K562 (cell line): ENCODE results near the gene GCC1. TPM values are rescaled to one million over a fixed set of nuclear protein-coding genes. Genes with fewer than 3 reads are reported as not detected.

ENCODE experiments used
- ATAC-seq: fragments of 200-7000 bp; cut with Tn5 transposase; 3 replicates; pipeline ENCODE4 v1.9.1; 2020; ENCODE audit warnings: moderate library complexity
- BruUV-seq: library from RNA; stranded (reverse); fragments of 400-500 nt; replicated peaks from 2 replicates; lab custom pipeline; 2021; lab: Mats Ljungman, UMichigan
- CTCF ChIA-PET: fragments of 300-600 bp; formaldehyde crosslinking; extraction: SDS; loops from one replicate; lab custom pipeline; 2021; ENCODE audit warnings: low intra/inter-chr PET ratio; lab: Yijun Ruan, JAX
- POLR2A ChIA-PET: fragments of 300-600, 350-650 bp; sonication (Branson Sonifier 250); formaldehyde crosslinking; extraction: SDS; loops from one replicate; lab custom pipeline; 2021; ENCODE audit warnings: antibody characterized with exemption, inconsistent platforms; lab: Yijun Ruan, JAX
- DNase-seq, 4 experiments: peaks; one replicate each; pipeline versions ENCODE4 v3.0.0 to v3.0.0-alpha.2; 2011 to 2018; ENCODE audit warnings: low spot score in 3 of 4, mixed read lengths in 3 of 4; ENCODE audit errors: extremely low read depth in 1 of 4
- FAIRE-seq: peaks from 2 replicates; lab custom pipeline; 2011; peaks lifted over from hg19 to GRCh38; lab: Jason Lieb, UNC
- H2AFZ ChIP-seq: 2 replicates; pipeline ENCODE4 v1.6.0; 2011; ENCODE audit warnings: low read depth, low read length, control low read depth, inconsistent platforms
- H3K27ac ChIP-seq: fragments of 200-600 bp; 3 replicates; pipeline ENCODE4 v1.8.0; 2011; ENCODE audit warnings: low read depth, mild to moderate bottlenecking, control low read depth, inconsistent platforms, low read length, moderate library complexity, mixed read lengths; ENCODE audit errors: extremely low read depth
- H3K27me3 ChIP-seq, 2 experiments: fragments of 300-600 bp in 1 of 2; 2 replicates in 1 of 2; 3 replicates in 1 of 2; pipeline versions ENCODE4 v1.6.0 to v1.8.0; 2011; ENCODE audit warnings: inconsistent platforms in 2 of 2, low read length in 2 of 2, mild to moderate bottlenecking in 1 of 2, mixed read lengths in 1 of 2, moderate library complexity in 1 of 2; ENCODE audit not compliant: control insufficient read depth in 2 of 2, insufficient read depth in 2 of 2
- H3K36me3 ChIP-seq: fragments of 300-600 bp; 3 replicates; pipeline ENCODE4 v1.8.0; 2011; ENCODE audit warnings: mild to moderate bottlenecking, low read length, inconsistent platforms; ENCODE audit not compliant: control insufficient read depth, insufficient read depth
- H3K4me1 ChIP-seq, 2 experiments: fragments of 200-600 bp in 1 of 2; replicated peaks in 1 of 2; 2 replicates in 1 of 2; 3 replicates in 1 of 2; pipeline versions ENCODE4 v1.5.1 to v1.8.0; 2011; ENCODE audit warnings: inconsistent platforms in 2 of 2, low read length in 2 of 2, mild to moderate bottlenecking in 1 of 2, mixed read lengths in 1 of 2, moderate library complexity in 1 of 2; ENCODE audit not compliant: control insufficient read depth in 2 of 2, insufficient read depth in 2 of 2
- H3K4me2 ChIP-seq: 2 replicates; pipeline ENCODE4 v1.6.1; 2011; ENCODE audit warnings: low read length, control low read depth, inconsistent platforms, mixed read lengths; ENCODE audit not compliant: insufficient read depth
- H3K4me3 ChIP-seq: fragments of 200-600 bp; sonication (generic), shearing (Covaris generic); 2 replicates; pipeline ENCODE4 v1.5.1; 2016; ENCODE audit warnings: control low read depth, inconsistent platforms
- H3K79me2 ChIP-seq: fragments of 200-600 bp; 3 replicates; pipeline ENCODE4 v1.8.0; 2011; ENCODE audit warnings: low read length, inconsistent platforms; ENCODE audit not compliant: control insufficient read depth, insufficient read depth
- H3K9ac ChIP-seq, 2 experiments: 2 replicates each; pipeline versions ENCODE4 v1.6.0 to v1.6.1; 2011; ENCODE audit warnings: low read depth in 2 of 2, low read length in 2 of 2, control low read depth in 1 of 2, inconsistent platforms in 1 of 2, mild to moderate bottlenecking in 1 of 2, mixed read lengths in 1 of 2; ENCODE audit not compliant: insufficient read depth in 1 of 2
- H3K9me1 ChIP-seq: one replicate; pipeline ENCODE4 v1.6.0; 2011; ENCODE audit warnings: inconsistent platforms, mild to moderate bottlenecking, low read length, moderate library complexity; ENCODE audit not compliant: control insufficient read depth, insufficient read depth
- H3K9me3 ChIP-seq: replicated peaks from 2 replicates; pipeline ENCODE4 v1.5.1; 2011; ENCODE audit warnings: low read depth, low read length, inconsistent platforms; ENCODE audit not compliant: control insufficient read depth, insufficient read depth
- H4K20me1 ChIP-seq: replicated peaks from 2 replicates; pipeline ENCODE4 v1.6.1; 2011; ENCODE audit warnings: low read length, inconsistent platforms, mixed read lengths; ENCODE audit not compliant: control insufficient read depth, insufficient read depth
- ARID2 ChIP-seq: fragments of 450-650 bp; IDR thresholded peaks from 2 replicates; pipeline ENCODE4 v1.6.1; 2017; ENCODE audit warnings: antibody characterized with exemption, mild to moderate bottlenecking
- ATF7 ChIP-seq: fragments of 450-650 bp; IDR thresholded peaks from 2 replicates; pipeline ENCODE4 v1.7.1; 2014; ENCODE audit warnings: mild to moderate bottlenecking, moderate library complexity
- BCOR ChIP-seq: fragments of 450-650 bp; IDR thresholded peaks from 2 replicates; pipeline ENCODE4 v1.6.1; 2016
- HLTF ChIP-seq: fragments of 450-650 bp; IDR thresholded peaks from 2 replicates; pipeline ENCODE4 v1.6.1; 2016
- KLF13 ChIP-seq: fragments of 450-650 bp; IDR thresholded peaks from 2 replicates; pipeline ENCODE4 v1.6.1; 2016; ENCODE audit warnings: missing genetic modification characterization, low read depth, mild to moderate bottlenecking, missing compliant biosample characterization, moderate library complexity, borderline replicate concordance
- MIER1 ChIP-seq: fragments of 450-650 bp; IDR thresholded peaks from 2 replicates; pipeline ENCODE4 v1.6.1; 2016; ENCODE audit warnings: antibody characterized with exemption, mild to moderate bottlenecking, low read depth
- NFIX ChIP-seq: fragments of 250-450 bp; sonication (Bioruptor Pico); IDR thresholded peaks from 2 replicates; pipeline ENCODE4 v1.4.0; 2020; ENCODE audit warnings: low read depth, mild to moderate bottlenecking, moderate library complexity
- RNF219 ChIP-seq: fragments of 250-450 bp; sonication (Bioruptor Pico); IDR thresholded peaks from 2 replicates; pipeline ENCODE4 v1.5.0; 2022; ENCODE audit warnings: mild to moderate bottlenecking
- STAT5A ChIP-seq: IDR thresholded peaks from 2 replicates; pipeline ENCODE4 v1.6.1; 2012; ENCODE audit warnings: low read length, inconsistent platforms, borderline replicate concordance
- XRCC4 ChIP-seq: IDR thresholded peaks from one replicate; pipeline ENCODE4 v1.6.1; 2011; ENCODE audit not compliant: insufficient read depth, insufficient read length; ENCODE audit errors: extremely low read depth
- ZFP1 ChIP-seq: fragments of 450-650 bp; formaldehyde crosslinking; IDR thresholded peaks from 2 replicates; pipeline ENCODE4 v1.4.0; 2020; ENCODE audit warnings: mild to moderate bottlenecking, mixed read lengths
- ZNF140 ChIP-seq: fragments of 250-450 bp; sonication (Bioruptor Pico); IDR thresholded peaks from 2 replicates; pipeline ENCODE4 v1.8.0; 2021; ENCODE audit warnings: moderate library complexity, mild to moderate bottlenecking, inconsistent platforms
- ZNF3 ChIP-seq: fragments of 250-450 bp; sonication (Bioruptor Pico); IDR thresholded peaks from 2 replicates; pipeline ENCODE4 v1.5.0; 2021; ENCODE audit warnings: mild to moderate bottlenecking, moderate library complexity
- ZNF395 ChIP-seq: fragments of 200-800 bp; sonication (Bioruptor generic); IDR thresholded peaks from 2 replicates; pipeline ENCODE4 v1.6.1; 2017; ENCODE audit warnings: missing genetic modification characterization, missing compliant biosample characterization
- ZNF766 ChIP-seq: fragments of 200-800 bp; sonication (Bioruptor generic); conservative IDR thresholded peaks from 2 replicates; pipeline ENCODE4 v1.6.1; 2016; ENCODE audit warnings: missing genetic modification characterization, missing compliant biosample characterization
- WGBS: fragments of 100-300 bp; shearing (Covaris generic); methylation state at CpG from one replicate; pipeline ENCODE4 v1.1.6; 2016; ENCODE audit warnings: low coverage, mixed read lengths; ENCODE audit not compliant: insufficient coverage; ENCODE audit errors: missing lambda C conversion rate; 5-methylcytosine and 5-hydroxymethylcytosine counted together
- in situ Hi-C: fragments of 300-500 bp; cut with MboI; formaldehyde crosslinking; loops from 4 replicates; pipeline ENCODE4 v1.15.0; 2018; ENCODE audit warnings: inconsistent platforms, mixed read lengths
- intact Hi-C: fragments of 100-400 bp; cut with micrococcal nuclease; formaldehyde crosslinking; loops from 2 replicates; pipeline ENCODE4 v1.14.2; 2022
- polyA plus RNA-seq, 8 experiments: library from polyadenylated mRNA; depleted of rRNA in 4 of 8; stranded (reverse) in 5 of 8; unstranded in 3 of 8; fragments of >200 nt; fragmentation: Nextera tagmentation in 2 of 8; fragmentation: Illumina TruSeq in 1 of 8; extraction: Ambion mirVana in 2 of 8; extraction: Trizol in 1 of 8; gene quantifications; 2 replicates each; pipeline versions ENCODE4 v1.2.1 to v1.2.3, GENCODE V29; 2011 to 2014; ENCODE audit warnings: inconsistent platforms in 1 of 8, missing spikeins in 1 of 8
- total RNA-seq, 7 experiments: library from RNA; depleted of rRNA in 6 of 7; stranded (reverse); fragments of >200 nt in 6 of 7; fragmentation: Illumina TruSeq in 2 of 7; extraction: Trizol in 2 of 7; gene quantifications; 2 replicates each; pipeline versions ENCODE4 v1.2.1 to v1.2.3, GENCODE V29; 2011 to 2021; ENCODE audit warnings: low replicate concordance in 1 of 7
- TF ChIP-seq, protein P1 (sequence below): fragments of 450-650 bp; IDR thresholded peaks from 2 replicates; pipeline ENCODE4 v1.6.1; 2016; ENCODE audit warnings: antibody characterized with exemption
- TF ChIP-seq, protein P2 (sequence below): fragments of 450-650 bp; IDR thresholded peaks from 2 replicates; pipeline ENCODE4 v1.6.1; 2016

GCC1 gene
- total and polyA plus RNA-seq, 9 of the 15 experiments (the other 6 are each of a cell fraction or from before 2014, with no cell fraction given): 1.9 to 19.8 (median 10.9) TPM

DNA sequence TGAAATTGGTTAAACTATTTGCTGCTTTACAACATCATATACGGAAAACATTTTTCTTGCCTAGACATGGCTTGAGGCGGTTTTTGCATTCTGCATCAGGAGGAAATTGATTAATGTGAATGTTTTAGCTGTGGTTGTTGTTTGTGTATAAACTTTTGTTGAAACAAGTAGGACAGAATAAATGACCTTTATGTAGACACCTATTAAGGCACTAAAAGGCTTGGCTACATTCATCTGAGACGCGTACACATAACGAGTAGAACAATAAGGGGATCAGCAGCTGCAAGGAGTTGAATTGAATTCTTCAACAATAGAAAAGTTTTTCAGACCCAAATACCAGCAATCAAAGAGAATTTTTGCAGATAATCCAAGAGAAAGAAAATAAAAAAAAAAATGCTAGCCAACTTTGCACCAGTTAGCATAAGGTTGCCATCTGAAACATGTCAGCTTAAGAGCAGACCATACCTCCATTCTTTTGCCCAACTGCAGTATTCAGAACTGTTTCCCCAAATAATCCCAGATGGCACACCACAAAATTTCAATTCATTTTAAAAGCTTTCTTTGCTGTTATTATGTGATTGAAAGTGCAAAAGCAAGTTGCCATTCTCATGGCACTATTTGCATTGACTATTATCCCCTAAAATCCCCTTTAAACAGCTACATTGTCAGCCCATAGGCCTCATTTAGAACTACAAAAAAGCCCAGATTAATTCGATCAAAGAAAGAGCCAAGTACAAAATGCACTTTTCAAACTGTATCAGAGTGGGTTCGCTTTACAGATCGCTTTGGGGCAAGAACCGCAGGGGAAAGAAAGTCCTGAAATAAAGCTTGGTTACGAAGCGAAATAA lies 49.6 kb downstream of the GCC1 start:
- Histone ChIP-seq H3K4me2 (no peak overlapping the region), H4K20me1 (no peaks in the 10 kb centered on the region; the same call in 1 of the 2 replicates), H3K9me3 (no peaks in the 10 kb centered on the region), H3K79me2 (no peaks in the 10 kb centered on the region), H3K27ac (no peak overlapping the region), H3K27me3 (peaks cover 23 to 39% of the 10 kb centered on the region in 2 experiments; a peak in 4 of 5 replicates), H3K36me3 (no peaks in the 10 kb centered on the region), H3K4me1 (no peaks in the 10 kb centered on the region), H3K9ac (no peak overlapping the region), H3K4me3 (no peak overlapping the region), H3K9me1 (no peaks in the 10 kb centered on the region), H2AFZ (no peak overlapping the region)
- DNase-seq (no peak), FAIRE-seq (no peak), ATAC-seq (no peak)
- WGBS: 3% methylated on average over 11 of the region's 11 CpGs
- in situ Hi-C loops (no loop called here), intact Hi-C loops (no loop called here)
- BruUV-seq: no TSS peak
- TF ChIP-seq RNF219 (CRISPR knock-in tag): no peak
- TF ChIP-seq ZFP1 (CRISPR knock-in tag): no peak
- TF ChIP-seq STAT5A: no peak
- no peak for TF ChIP-seq BCOR
- TF ChIP-seq NFIX (CRISPR knock-in tag): no peak
- no peak for TF ChIP-seq ZNF3 (CRISPR knock-in tag)
- no peak for TF ChIP-seq HLTF
- no peak for TF ChIP-seq ZNF140 (CRISPR knock-in tag)
- TF ChIP-seq ATF7: no peak
- no peak for TF ChIP-seq ZNF395 (CRISPR knock-in tag)
- TF ChIP-seq, protein P1, sequence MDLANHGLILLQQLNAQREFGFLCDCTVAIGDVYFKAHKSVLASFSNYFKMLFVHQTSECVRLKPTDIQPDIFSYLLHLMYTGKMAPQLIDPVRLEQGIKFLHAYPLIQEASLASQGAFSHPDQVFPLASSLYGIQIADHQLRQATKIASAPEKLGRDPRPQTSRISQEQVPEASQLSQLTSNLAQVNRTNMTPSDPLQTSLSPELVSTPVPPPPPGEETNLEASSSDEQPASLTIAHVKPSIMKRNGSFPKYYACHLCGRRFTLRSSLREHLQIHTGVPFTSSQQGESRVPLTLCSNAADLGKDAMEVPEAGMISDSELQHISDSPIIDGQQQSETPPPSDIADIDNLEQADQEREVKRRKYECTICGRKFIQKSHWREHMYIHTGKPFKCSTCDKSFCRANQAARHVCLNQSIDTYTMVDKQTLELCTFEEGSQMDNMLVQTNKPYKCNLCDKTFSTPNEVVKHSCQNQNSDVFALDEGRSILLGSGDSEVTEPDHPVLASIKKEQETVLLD: no peak
- TF ChIP-seq, protein P2, sequence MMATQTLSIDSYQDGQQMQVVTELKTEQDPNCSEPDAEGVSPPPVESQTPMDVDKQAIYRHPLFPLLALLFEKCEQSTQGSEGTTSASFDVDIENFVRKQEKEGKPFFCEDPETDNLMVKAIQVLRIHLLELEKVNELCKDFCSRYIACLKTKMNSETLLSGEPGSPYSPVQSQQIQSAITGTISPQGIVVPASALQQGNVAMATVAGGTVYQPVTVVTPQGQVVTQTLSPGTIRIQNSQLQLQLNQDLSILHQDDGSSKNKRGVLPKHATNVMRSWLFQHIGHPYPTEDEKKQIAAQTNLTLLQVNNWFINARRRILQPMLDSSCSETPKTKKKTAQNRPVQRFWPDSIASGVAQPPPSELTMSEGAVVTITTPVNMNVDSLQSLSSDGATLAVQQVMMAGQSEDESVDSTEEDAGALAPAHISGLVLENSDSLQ: no peak
- TF ChIP-seq ARID2: no peak
- no peak for TF ChIP-seq MIER1
- no peak for TF ChIP-seq XRCC4
- TF ChIP-seq KLF13 (tag): no peak
- TF ChIP-seq ZNF766: no peak
- ChIA-PET POLR2A (interaction anchor here (0.7 to 1.4 kb wide), 3 partner anchors 10 to 436 kb away, joined by 3 to 7 read pairs (median 4); no protein-coding TSS in a partner anchor), CTCF (no interaction called here)
